Neural cell (in vitro differentiated cells): ENCODE data around the gene TOB1. TPM values are rescaled to one million over a fixed set of nuclear protein-coding genes. Genes with fewer than 3 reads are reported as not detected.

ENCODE experiments used
- H2AFZ ChIP-seq: fragments of 200-600, 300-800 bp; sonication (generic), shearing (Covaris generic); 2 replicates; pipeline ENCODE4 v1.6.0; 2014; ENCODE audit warnings: low read depth, mild to moderate bottlenecking, antibody characterized with exemption, low read length, moderate library complexity
- H3F3A ChIP-seq: fragments of 200-600 bp; shearing (Covaris generic); 2 replicates; pipeline ENCODE4 v1.6.1; 2016; ENCODE audit warnings: mild to moderate bottlenecking, moderate library complexity, mixed read lengths, antibody characterized with exemption, low read length; ENCODE audit not compliant: insufficient read depth, poor library complexity, severe bottlenecking
- H3K27ac ChIP-seq: fragments of 200-600, 300-800 bp; sonication (generic), shearing (Covaris generic); 2 replicates; pipeline ENCODE4 v1.5.1; 2014; ENCODE audit warnings: mild to moderate bottlenecking, low read length, moderate library complexity
- H3K27me3 ChIP-seq: fragments of 300-800, 200-600 bp; sonication (generic), shearing (Covaris generic); 2 replicates; pipeline ENCODE4 v1.6.0; 2014; ENCODE audit warnings: mild to moderate bottlenecking, low read depth, low read length, moderate library complexity; ENCODE audit not compliant: insufficient read depth
- H3K36me3 ChIP-seq: fragments of 300-800, 200-600 bp; sonication (generic), shearing (Covaris generic); 2 replicates; pipeline ENCODE4 v1.5.1; 2014; ENCODE audit warnings: mild to moderate bottlenecking, antibody characterized with exemption, low read length, moderate library complexity; ENCODE audit not compliant: insufficient read depth
- H3K4me2 ChIP-seq: fragments of 300-800, 200-600 bp; sonication (generic), shearing (Covaris generic); 2 replicates; pipeline ENCODE4 v1.6.0; 2014; ENCODE audit warnings: mild to moderate bottlenecking, low read length
- H3K4me3 ChIP-seq: fragments of 300-800, 200-600 bp; sonication (generic), shearing (Covaris generic); 2 replicates; pipeline ENCODE4 v1.5.1; 2014; ENCODE audit warnings: mild to moderate bottlenecking, low read length, moderate library complexity
- H3K79me2 ChIP-seq: fragments of 200-600 bp; shearing (Covaris generic); replicated peaks from 2 replicates; pipeline ENCODE4 v1.6.0; 2014; ENCODE audit warnings: mild to moderate bottlenecking, low read length, moderate library complexity; ENCODE audit not compliant: insufficient read depth
- H3K9ac ChIP-seq: fragments of 300-800, 200-600 bp; sonication (generic), shearing (Covaris generic); 2 replicates; pipeline ENCODE4 v1.6.1; 2016; ENCODE audit warnings: mild to moderate bottlenecking, low read length, mixed read lengths
- H3K9me2 ChIP-seq: fragments of 200-600 bp; shearing (Covaris generic); 2 replicates; pipeline ENCODE4 v1.6.1; 2016; ENCODE audit warnings: mild to moderate bottlenecking, low read length, mixed read lengths; ENCODE audit not compliant: insufficient read depth
- H3K9me3 ChIP-seq: fragments of 200-600, 300-800 bp; sonication (generic), shearing (Covaris generic); 2 replicates; pipeline ENCODE4 v1.6.1; 2016; ENCODE audit warnings: mild to moderate bottlenecking, mixed run types, low read length, moderate library complexity, mixed read lengths
- H4K20me1 ChIP-seq: fragments of 200-600 bp; shearing (Covaris generic); 2 replicates; pipeline ENCODE4 v1.6.1; 2016; ENCODE audit warnings: mild to moderate bottlenecking, mixed run types; ENCODE audit not compliant: insufficient read depth
- EP300 ChIP-seq: fragments of 450-650 bp; conservative IDR thresholded peaks from 2 replicates; pipeline ENCODE4 v1.6.1; 2014; ENCODE audit warnings: antibody characterized with exemption, mild to moderate bottlenecking, moderate library complexity; ENCODE audit not compliant: poor library complexity, severe bottlenecking
- EZH2 ChIP-seq: fragments of 200-600, 300-800 bp; shearing (Covaris generic), sonication (generic); IDR thresholded peaks from 2 replicates; pipeline ENCODE4 v1.6.1; 2014; ENCODE audit warnings: antibody characterized with exemption, low read length, borderline replicate concordance, mild to moderate bottlenecking; ENCODE audit not compliant: insufficient read depth, poor library complexity, severe bottlenecking
- MXI1 ChIP-seq: fragments of 450-650 bp; conservative IDR thresholded peaks from 2 replicates; pipeline ENCODE4 v1.6.1; 2014; ENCODE audit warnings: antibody characterized with exemption, mild to moderate bottlenecking; ENCODE audit not compliant: poor library complexity, severe bottlenecking
- POLR2AphosphoS5 ChIP-seq: IDR thresholded peaks from 2 replicates; pipeline ENCODE4 v1.6.1; 2012
- RAD21 ChIP-seq: fragments of 450-650 bp; conservative IDR thresholded peaks from 2 replicates; pipeline ENCODE4 v1.6.1; 2014; ENCODE audit warnings: antibody characterized with exemption, mild to moderate bottlenecking, moderate library complexity
- SMC3 ChIP-seq: fragments of 450-650 bp; conservative IDR thresholded peaks from 2 replicates; pipeline ENCODE4 v1.6.1; 2014; ENCODE audit warnings: antibody characterized with exemption, mild to moderate bottlenecking, moderate library complexity; ENCODE audit not compliant: poor library complexity
- TAF1 ChIP-seq: IDR thresholded peaks from 2 replicates; pipeline ENCODE4 v1.6.1; 2012; ENCODE audit warnings: low read depth
- polyA plus RNA-seq: library from polyadenylated mRNA; depleted of rRNA; stranded (reverse); fragments of >200 nt; gene quantifications from 2 replicates; pipeline ENCODE4 v1.2.3, GENCODE V29; 2014
- TF ChIP-seq, protein P1 (sequence below): fragments of 450-650 bp; IDR thresholded peaks from 2 replicates; pipeline ENCODE4 v1.5.1; 2014; ENCODE audit warnings: antibody characterized with exemption, mild to moderate bottlenecking, moderate library complexity; ENCODE audit not compliant: poor library complexity, severe bottlenecking
- TF ChIP-seq, protein P2 (sequence below): IDR thresholded peaks from 2 replicates; pipeline ENCODE4 v1.6.1; 2012; ENCODE audit warnings: borderline replicate concordance

Gene TOB1
- polyA plus RNA-seq, 1 donor from 2014 or later = 8.9 TPM

DNA sequence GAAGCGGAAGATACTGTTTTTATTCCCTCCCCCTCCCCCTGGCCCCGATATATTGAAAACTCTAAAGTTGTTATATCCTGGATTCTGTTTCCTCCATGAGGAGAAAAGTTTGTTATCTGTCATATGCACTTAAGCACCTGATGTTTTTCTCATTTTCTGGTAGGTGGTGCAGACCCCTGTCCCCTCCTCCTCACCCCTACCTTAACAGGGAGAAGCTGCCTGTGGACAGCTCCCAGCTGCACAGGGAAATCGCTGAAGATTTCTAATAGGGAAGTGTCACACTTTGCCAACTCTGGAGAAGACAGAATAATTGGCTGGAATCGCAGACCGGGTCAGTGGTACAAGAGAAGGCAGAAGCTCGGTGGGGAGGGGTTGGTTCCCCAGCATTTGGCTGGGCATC, 45.3 kb upstream of the TOB1 start:
- no peak overlapping the region for H2AFZ ChIP-seq
- no peak overlapping the region for H3K4me2 ChIP-seq
- H3K79me2 ChIP-seq = no peaks in the 10 kb centered on the region
- no peaks in the 10 kb centered on the region for H3K9me3 ChIP-seq
- H3F3A ChIP-seq = no peaks in the 10 kb centered on the region
- no peaks in the 10 kb centered on the region for H4K20me1 ChIP-seq
- H3K9ac ChIP-seq = no peak overlapping the region
- no peak overlapping the region for H3K4me3 ChIP-seq
- TF ChIP-seq, protein P1, sequence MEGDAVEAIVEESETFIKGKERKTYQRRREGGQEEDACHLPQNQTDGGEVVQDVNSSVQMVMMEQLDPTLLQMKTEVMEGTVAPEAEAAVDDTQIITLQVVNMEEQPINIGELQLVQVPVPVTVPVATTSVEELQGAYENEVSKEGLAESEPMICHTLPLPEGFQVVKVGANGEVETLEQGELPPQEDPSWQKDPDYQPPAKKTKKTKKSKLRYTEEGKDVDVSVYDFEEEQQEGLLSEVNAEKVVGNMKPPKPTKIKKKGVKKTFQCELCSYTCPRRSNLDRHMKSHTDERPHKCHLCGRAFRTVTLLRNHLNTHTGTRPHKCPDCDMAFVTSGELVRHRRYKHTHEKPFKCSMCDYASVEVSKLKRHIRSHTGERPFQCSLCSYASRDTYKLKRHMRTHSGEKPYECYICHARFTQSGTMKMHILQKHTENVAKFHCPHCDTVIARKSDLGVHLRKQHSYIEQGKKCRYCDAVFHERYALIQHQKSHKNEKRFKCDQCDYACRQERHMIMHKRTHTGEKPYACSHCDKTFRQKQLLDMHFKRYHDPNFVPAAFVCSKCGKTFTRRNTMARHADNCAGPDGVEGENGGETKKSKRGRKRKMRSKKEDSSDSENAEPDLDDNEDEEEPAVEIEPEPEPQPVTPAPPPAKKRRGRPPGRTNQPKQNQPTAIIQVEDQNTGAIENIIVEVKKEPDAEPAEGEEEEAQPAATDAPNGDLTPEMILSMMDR = no peak
- TF ChIP-seq RAD21 (no peak), SMC3 (no peak), MXI1 (no peak), POLR2AphosphoS5 (no peak)
- H3K36me3 ChIP-seq = no peaks in the 10 kb centered on the region
- no peaks in the 10 kb centered on the region for H3K9me2 ChIP-seq
- no peaks in the 10 kb centered on the region for H3K27me3 ChIP-seq
- no peak overlapping the region for H3K27ac ChIP-seq

DNA sequence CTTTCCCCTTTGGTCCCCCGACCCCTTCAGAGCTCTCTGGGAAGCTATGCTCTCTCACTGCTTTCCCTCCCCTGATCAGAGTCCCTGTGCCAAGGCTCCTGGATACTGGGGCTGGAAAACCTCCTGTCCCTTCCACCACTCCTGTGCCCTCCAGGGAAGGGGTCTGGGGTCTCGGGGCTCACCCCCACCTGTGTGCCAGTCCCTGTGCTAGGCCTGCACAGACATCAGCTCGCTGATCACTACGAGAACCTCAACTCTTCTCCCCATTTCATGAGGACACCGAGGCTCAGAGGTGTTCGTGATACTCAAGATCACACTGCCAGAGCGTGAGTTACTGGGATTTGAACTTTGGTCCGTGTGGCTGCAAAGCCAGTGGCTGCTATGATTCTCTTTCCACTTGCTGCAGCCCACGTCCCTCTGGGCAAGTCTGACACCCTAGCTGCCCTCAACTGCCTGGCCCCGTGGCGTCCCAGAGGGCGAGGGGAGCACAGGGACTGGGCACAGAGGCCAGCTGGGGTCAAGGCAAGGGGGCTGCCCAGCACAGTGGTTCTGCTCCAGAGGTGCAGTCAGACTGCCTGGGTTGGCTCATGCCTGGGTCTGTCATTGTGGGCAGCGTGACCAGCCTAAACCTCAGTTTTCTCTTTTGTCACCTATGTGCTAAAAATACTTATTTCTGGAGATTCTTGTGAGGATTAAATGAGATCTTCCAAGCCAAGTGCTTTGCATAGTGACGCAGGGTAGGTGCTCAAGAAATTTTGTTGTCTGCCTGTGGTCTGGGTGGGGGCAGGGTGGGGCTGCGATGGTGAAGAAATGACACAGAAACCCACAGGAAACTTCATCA, 43.8 kb upstream of the TOB1 start:
- H3K4me2 ChIP-seq = no peak overlapping the region
- no peaks in the 10 kb centered on the region for H3K9me3 ChIP-seq
- no peaks in the 10 kb centered on the region for H3K79me2 ChIP-seq
- TF ChIP-seq POLR2AphosphoS5 = no peak
- TF ChIP-seq, protein P1 = no peak
- TF ChIP-seq, protein P2, sequence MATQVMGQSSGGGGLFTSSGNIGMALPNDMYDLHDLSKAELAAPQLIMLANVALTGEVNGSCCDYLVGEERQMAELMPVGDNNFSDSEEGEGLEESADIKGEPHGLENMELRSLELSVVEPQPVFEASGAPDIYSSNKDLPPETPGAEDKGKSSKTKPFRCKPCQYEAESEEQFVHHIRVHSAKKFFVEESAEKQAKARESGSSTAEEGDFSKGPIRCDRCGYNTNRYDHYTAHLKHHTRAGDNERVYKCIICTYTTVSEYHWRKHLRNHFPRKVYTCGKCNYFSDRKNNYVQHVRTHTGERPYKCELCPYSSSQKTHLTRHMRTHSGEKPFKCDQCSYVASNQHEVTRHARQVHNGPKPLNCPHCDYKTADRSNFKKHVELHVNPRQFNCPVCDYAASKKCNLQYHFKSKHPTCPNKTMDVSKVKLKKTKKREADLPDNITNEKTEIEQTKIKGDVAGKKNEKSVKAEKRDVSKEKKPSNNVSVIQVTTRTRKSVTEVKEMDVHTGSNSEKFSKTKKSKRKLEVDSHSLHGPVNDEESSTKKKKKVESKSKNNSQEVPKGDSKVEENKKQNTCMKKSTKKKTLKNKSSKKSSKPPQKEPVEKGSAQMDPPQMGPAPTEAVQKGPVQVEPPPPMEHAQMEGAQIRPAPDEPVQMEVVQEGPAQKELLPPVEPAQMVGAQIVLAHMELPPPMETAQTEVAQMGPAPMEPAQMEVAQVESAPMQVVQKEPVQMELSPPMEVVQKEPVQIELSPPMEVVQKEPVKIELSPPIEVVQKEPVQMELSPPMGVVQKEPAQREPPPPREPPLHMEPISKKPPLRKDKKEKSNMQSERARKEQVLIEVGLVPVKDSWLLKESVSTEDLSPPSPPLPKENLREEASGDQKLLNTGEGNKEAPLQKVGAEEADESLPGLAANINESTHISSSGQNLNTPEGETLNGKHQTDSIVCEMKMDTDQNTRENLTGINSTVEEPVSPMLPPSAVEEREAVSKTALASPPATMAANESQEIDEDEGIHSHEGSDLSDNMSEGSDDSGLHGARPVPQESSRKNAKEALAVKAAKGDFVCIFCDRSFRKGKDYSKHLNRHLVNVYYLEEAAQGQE = no peak
- TF ChIP-seq MXI1 = no peak
- TF ChIP-seq SMC3 = no peak
- no peak for TF ChIP-seq TAF1
- TF ChIP-seq EP300 = no peak
- no peak for TF ChIP-seq EZH2
- TF ChIP-seq RAD21 = no peak
- H3K27ac ChIP-seq = no peak overlapping the region
- H2AFZ ChIP-seq = no peak overlapping the region
- no peaks in the 10 kb centered on the region for H3F3A ChIP-seq
- no peaks in the 10 kb centered on the region for H3K27me3 ChIP-seq
- no peaks in the 10 kb centered on the region for H3K36me3 ChIP-seq
- H3K9ac ChIP-seq = no peak overlapping the region
- H4K20me1 ChIP-seq = no peaks in the 10 kb centered on the region
- H3K9me2 ChIP-seq = no peaks in the 10 kb centered on the region
- no peak overlapping the region for H3K4me3 ChIP-seq
